Endothelial cell of umbilical vein (primary cell): Measurements from ENCODE around the gene KCNMB2. TPM values are rescaled to one million over a fixed set of nuclear protein-coding genes. Genes with fewer than 3 reads are reported as not detected.

Experiments used
- BruUV-seq: library from RNA; stranded (reverse); fragments of 400-500 nt; replicated peaks from 2 replicates; lab custom pipeline; 2021; lab: Mats Ljungman, UMichigan
- CTCF ChIA-PET: fragments of 300-600, 350-600 bp; sonication (Branson Sonifier 250); formaldehyde crosslinking; loops from one replicate; lab custom pipeline; 2021; ENCODE audit warnings: antibody characterized with exemption, inconsistent platforms; lab: Charles Lee
- POLR2A ChIA-PET: fragments of 300-600, 350-600 bp; sonication (Branson Sonifier 250); formaldehyde crosslinking; loops from one replicate; lab custom pipeline; 2021; ENCODE audit warnings: antibody characterized with exemption, inconsistent platforms; lab: Charles Lee
- DNase-seq: peaks from one replicate; pipeline ENCODE4 v3.0.0-alpha.2; 2011; ENCODE audit warnings: low read depth, low spot score
- FAIRE-seq: peaks from 2 replicates; lab custom pipeline; 2011; peaks lifted over from hg19 to GRCh38; lab: Jason Lieb, UNC
- H2AFZ ChIP-seq: 2 replicates; pipeline ENCODE4 v1.6.0; 2012; ENCODE audit warnings: low read depth, low read length, control low read depth, inconsistent platforms
- H3K27ac ChIP-seq: 2 replicates; pipeline ENCODE4 v1.5.1; 2011; ENCODE audit warnings: low read depth, mild to moderate bottlenecking, control low read depth, low read length, moderate library complexity; ENCODE audit not compliant: insufficient read depth
- H3K27me3 ChIP-seq, 2 experiments: 2 replicates each; pipeline versions ENCODE4 v1.6.0 to v1.6.1; 2011; ENCODE audit warnings: low read length in 2 of 2, mixed read lengths in 1 of 2; ENCODE audit not compliant: control insufficient read depth in 2 of 2, insufficient read depth in 2 of 2
- H3K36me3 ChIP-seq, 2 experiments: 2 replicates in 1 of 2; 3 replicates in 1 of 2; pipeline ENCODE4 v1.5.1; 2011; ENCODE audit warnings: low read length in 2 of 2, mild to moderate bottlenecking in 1 of 2, moderate library complexity in 1 of 2; ENCODE audit not compliant: control insufficient read depth in 2 of 2, insufficient read depth in 2 of 2; ENCODE audit errors: extremely low read depth in 1 of 2
- H3K4me1 ChIP-seq: 3 replicates; pipeline ENCODE4 v1.5.1; 2011; ENCODE audit warnings: mild to moderate bottlenecking, low read length; ENCODE audit not compliant: control insufficient read depth, insufficient read depth; ENCODE audit errors: extremely low read depth
- H3K4me2 ChIP-seq: 2 replicates; pipeline ENCODE4 v1.6.1; 2011; ENCODE audit warnings: low read length, control low read depth, mixed read lengths; ENCODE audit not compliant: insufficient read depth
- H3K4me3 ChIP-seq, 3 experiments: fragments of 200-600 bp in 1 of 3; sonication (generic), shearing (Covaris generic) in 1 of 3; replicated peaks in 1 of 3; 2 replicates each; pipeline ENCODE4 v1.5.1; 2011 to 2016; ENCODE audit warnings: control low read depth in 3 of 3, low read length in 3 of 3, mild to moderate bottlenecking in 2 of 3, inconsistent platforms in 1 of 3, low read depth in 1 of 3, moderate library complexity in 1 of 3; ENCODE audit not compliant: insufficient read depth in 1 of 3
- H3K79me2 ChIP-seq: 2 replicates; pipeline ENCODE4 v1.6.0; 2012; ENCODE audit warnings: low read length, inconsistent platforms; ENCODE audit not compliant: control insufficient read depth, insufficient read depth
- H3K9ac ChIP-seq: replicated peaks from 2 replicates; pipeline ENCODE3; 2011; ENCODE audit warnings: low read length, control low read depth; ENCODE audit not compliant: insufficient read depth; ENCODE audit errors: extremely low read depth
- H3K9me1 ChIP-seq: replicated peaks from 3 replicates; pipeline ENCODE4 v1.6.0; 2011; ENCODE audit warnings: mild to moderate bottlenecking, low read length; ENCODE audit not compliant: control insufficient read depth, insufficient read depth; ENCODE audit errors: extremely low read depth
- H3K9me3 ChIP-seq: replicated peaks from 2 replicates; pipeline ENCODE4 v1.5.1; 2012; ENCODE audit warnings: low read length, inconsistent platforms; ENCODE audit not compliant: control insufficient read depth, insufficient read depth
- H4K20me1 ChIP-seq: replicated peaks from 2 replicates; pipeline ENCODE3; 2011; ENCODE audit warnings: mild to moderate bottlenecking, low read length; ENCODE audit not compliant: control insufficient read depth, insufficient read depth; ENCODE audit errors: extremely low read depth
- EZH2 ChIP-seq: IDR thresholded peaks from 2 replicates; pipeline ENCODE4 v1.6.1; 2012; ENCODE audit warnings: borderline replicate concordance, low read depth, mild to moderate bottlenecking, moderate library complexity, low read length, inconsistent platforms; ENCODE audit not compliant: severe bottlenecking
- FOS ChIP-seq: IDR thresholded peaks from 2 replicates; pipeline ENCODE4 v1.6.1; 2011; ENCODE audit warnings: mild to moderate bottlenecking, low read length, moderate library complexity, borderline replicate concordance; ENCODE audit not compliant: insufficient read depth
- GATA2 ChIP-seq: IDR thresholded peaks from 2 replicates; pipeline ENCODE4 v1.7.0; 2011; ENCODE audit warnings: low read depth, mild to moderate bottlenecking, moderate library complexity, mixed read lengths, low read length; ENCODE audit not compliant: insufficient read length, insufficient read depth
- JUN ChIP-seq: IDR thresholded peaks from 2 replicates; pipeline ENCODE4 v1.6.1; 2011; ENCODE audit warnings: borderline replicate concordance, low read depth; ENCODE audit not compliant: insufficient read length, insufficient read depth
- MYC ChIP-seq: IDR thresholded peaks from one replicate; pipeline ENCODE4 v1.6.1; 2011; ENCODE audit warnings: mild to moderate bottlenecking, low read depth, low read length
- POLR2A ChIP-seq: IDR thresholded peaks from 2 replicates; pipeline ENCODE4 v1.6.1; 2012; ENCODE audit warnings: low read depth, mild to moderate bottlenecking, control low read depth, low read length
- POLR2AphosphoS5 ChIP-seq: IDR thresholded peaks from 2 replicates; pipeline ENCODE4 v1.6.1; 2012; ENCODE audit warnings: low read depth, mild to moderate bottlenecking, control low read depth, low read length, moderate library complexity; ENCODE audit not compliant: insufficient read depth
- dilution Hi-C: fragments of 300-500 bp; cut with MboI; formaldehyde crosslinking; loops from one replicate; pipeline ENCODE4 v1.15.0; 2019; ENCODE audit warnings: low sequenced_read_pairs; ENCODE audit not compliant: extremely low pct_ligation_motif_present
- intact Hi-C: fragments of 100-400 bp; cut with micrococcal nuclease; formaldehyde crosslinking; loops from one replicate; pipeline ENCODE4 v1.10.0; 2022
- polyA plus RNA-seq, 4 experiments: library from polyadenylated mRNA; depleted of rRNA in 3 of 4; stranded (reverse) in 3 of 4; unstranded in 1 of 4; fragments of >200 nt; gene quantifications; 2 replicates each; pipeline versions ENCODE4 v1.2.1 to v1.2.3, GENCODE V29; 2011 to 2012; ENCODE audit warnings: missing spikeins in 1 of 4
- total RNA-seq: library from RNA; stranded (reverse); gene quantifications from 2 replicates; pipeline ENCODE4 v1.2.3, GENCODE V29; 2021
- TF ChIP-seq, protein P1 (sequence below), 2 donors: IDR thresholded peaks; 1 replicate in 1 of 2; 2 replicates in 1 of 2; pipeline ENCODE4 v1.5.1; 2011; ENCODE audit warnings: low read length in 2 of 2, mild to moderate bottlenecking in 2 of 2, moderate library complexity in 2 of 2, control low read depth in 1 of 2, inconsistent platforms in 1 of 2, low read depth in 1 of 2; ENCODE audit not compliant: insufficient read depth in 1 of 2; ENCODE audit errors: extremely low read depth in 1 of 2
- TF ChIP-seq, protein P2 (sequence below): IDR thresholded peaks from 2 replicates; pipeline ENCODE4 v1.6.1; 2011; ENCODE audit not compliant: insufficient read depth, insufficient read length

Gene KCNMB2
- total and polyA plus RNA-seq, 2 donors (not counting 3 experiments of a cell fraction or from before 2014, with no cell fraction given): not detected

DNA sequence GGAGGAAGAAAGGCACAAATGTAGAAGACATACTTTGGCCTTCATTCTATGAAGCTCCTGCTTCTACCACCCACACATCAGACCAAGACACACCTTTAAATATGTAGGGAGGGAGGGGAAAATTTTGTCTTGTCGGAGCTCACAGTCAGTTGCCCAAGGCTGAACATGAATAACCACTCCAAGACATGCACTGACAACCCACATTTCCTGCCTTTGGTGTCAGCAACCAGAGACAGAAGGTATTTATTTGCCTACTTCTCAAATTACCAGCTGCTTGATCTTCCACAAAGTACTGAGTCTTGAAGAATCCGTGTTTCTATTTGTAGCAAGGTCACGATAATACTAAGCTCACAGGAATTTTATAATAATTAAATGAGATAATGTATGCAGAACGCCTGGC, 169.7 kb downstream of the KCNMB2 start:
- DNase-seq (no peak), FAIRE-seq (no peak)
- no peak overlapping the region for H3K27ac ChIP-seq
- no peaks in the 10 kb centered on the region for H3K9me1 ChIP-seq
- ChIA-PET CTCF (no interaction called here), POLR2A (no interaction called here)
- dilution Hi-C loops: no loop called here
- H3K4me1 ChIP-seq: no peaks in the 10 kb centered on the region
- H3K27me3 ChIP-seq: no peaks in the 10 kb centered on the region
- no peak overlapping the region for H2AFZ ChIP-seq
- no peak overlapping the region for H3K4me3 ChIP-seq
- H3K4me2 ChIP-seq: no peak overlapping the region
- no peaks in the 10 kb centered on the region for H4K20me1 ChIP-seq
- no peaks in the 10 kb centered on the region for H3K9me3 ChIP-seq
- no peaks in the 10 kb centered on the region for H3K79me2 ChIP-seq
- no peaks in the 10 kb centered on the region for H3K36me3 ChIP-seq
- H3K9ac ChIP-seq: no peak overlapping the region
- no peak for TF ChIP-seq GATA2
- TF ChIP-seq MYC: no peak
- no peak for TF ChIP-seq POLR2AphosphoS5
- no peak for TF ChIP-seq JUN
- TF ChIP-seq FOS: no peak
- TF ChIP-seq EZH2: no peak
- no TSS peak for BruUV-seq
- intact Hi-C loops: no loop called here

DNA sequence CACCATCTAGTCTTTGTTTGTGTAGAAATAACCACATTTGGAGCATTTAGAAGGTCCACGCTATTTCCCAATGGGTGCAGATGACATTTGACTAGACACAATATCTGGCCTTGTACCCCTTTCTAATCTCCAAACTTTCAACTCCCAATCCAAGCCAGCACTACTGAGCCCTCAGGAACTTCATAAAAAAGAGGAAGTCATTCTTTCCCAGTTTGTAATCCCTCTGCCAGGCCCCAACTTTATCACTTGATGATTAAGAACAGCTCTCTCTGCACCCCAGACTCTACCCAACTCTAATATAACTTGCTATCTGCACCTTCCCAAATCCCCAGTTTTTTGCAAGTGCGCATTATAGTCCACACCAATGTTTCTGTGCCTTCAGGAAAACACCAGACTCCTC, 170.2 kb downstream of the KCNMB2 start:
- Histone ChIP-seq H3K4me2 (no peak overlapping the region), H3K9ac (no peak overlapping the region), H3K9me1 (no peaks in the 10 kb centered on the region), H2AFZ (no peak overlapping the region), H3K4me1 (no peaks in the 10 kb centered on the region), H3K36me3 (no peaks in the 10 kb centered on the region), H3K27ac (no peak overlapping the region), H4K20me1 (no peaks in the 10 kb centered on the region), H3K79me2 (no peaks in the 10 kb centered on the region), H3K9me3 (no peaks in the 10 kb centered on the region), H3K27me3 (no peaks in the 10 kb centered on the region), H3K4me3 (no peak overlapping the region)
- FAIRE-seq (no peak), DNase-seq (no peak)
- POLR2A ChIA-PET: no interaction called here
- intact Hi-C loops: no loop called here
- CTCF ChIA-PET: no interaction called here
- TF ChIP-seq, protein P1, sequence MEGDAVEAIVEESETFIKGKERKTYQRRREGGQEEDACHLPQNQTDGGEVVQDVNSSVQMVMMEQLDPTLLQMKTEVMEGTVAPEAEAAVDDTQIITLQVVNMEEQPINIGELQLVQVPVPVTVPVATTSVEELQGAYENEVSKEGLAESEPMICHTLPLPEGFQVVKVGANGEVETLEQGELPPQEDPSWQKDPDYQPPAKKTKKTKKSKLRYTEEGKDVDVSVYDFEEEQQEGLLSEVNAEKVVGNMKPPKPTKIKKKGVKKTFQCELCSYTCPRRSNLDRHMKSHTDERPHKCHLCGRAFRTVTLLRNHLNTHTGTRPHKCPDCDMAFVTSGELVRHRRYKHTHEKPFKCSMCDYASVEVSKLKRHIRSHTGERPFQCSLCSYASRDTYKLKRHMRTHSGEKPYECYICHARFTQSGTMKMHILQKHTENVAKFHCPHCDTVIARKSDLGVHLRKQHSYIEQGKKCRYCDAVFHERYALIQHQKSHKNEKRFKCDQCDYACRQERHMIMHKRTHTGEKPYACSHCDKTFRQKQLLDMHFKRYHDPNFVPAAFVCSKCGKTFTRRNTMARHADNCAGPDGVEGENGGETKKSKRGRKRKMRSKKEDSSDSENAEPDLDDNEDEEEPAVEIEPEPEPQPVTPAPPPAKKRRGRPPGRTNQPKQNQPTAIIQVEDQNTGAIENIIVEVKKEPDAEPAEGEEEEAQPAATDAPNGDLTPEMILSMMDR (IDR thresholded peaks at IDR 0.05; ENCODE audit: extremely low read depth in 1 of 2, insufficient read depth in 1 of 2, low read depth in 1 of 2, low read length in 2 of 2): no peak
- TF ChIP-seq EZH2 (no peak), MYC (no peak), JUN (no peak), POLR2AphosphoS5 (no peak), POLR2A (no peak), GATA2 (no peak), FOS (no peak)
- TF ChIP-seq, protein P2, sequence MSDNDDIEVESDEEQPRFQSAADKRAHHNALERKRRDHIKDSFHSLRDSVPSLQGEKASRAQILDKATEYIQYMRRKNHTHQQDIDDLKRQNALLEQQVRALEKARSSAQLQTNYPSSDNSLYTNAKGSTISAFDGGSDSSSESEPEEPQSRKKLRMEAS: no peak
- dilution Hi-C loops: no loop called here
- no TSS peak for BruUV-seq
